Left lung (tissue), 10 donors: Measurements from ENCODE around the gene MITD1. TPM values are rescaled to one million over a fixed set of nuclear protein-coding genes. Genes with fewer than 3 reads are reported as not detected.

Experiments
- ATAC-seq: fragments of 200-7000 bp; cut with Tn5 transposase; one replicate; pipeline ENCODE4 v1.9.1; 2020; ENCODE audit warnings: moderate library complexity
- DNase-seq, 4 donors: peaks; one replicate each; pipeline ENCODE4 v3.0.0-alpha.2; 2013 to 2020
- H3K27ac ChIP-seq, 2 donors: fragments of 200-600 bp; sonication (generic) in 1 of 2; one replicate each; pipeline versions ENCODE4 v1.5.0 to v1.8.0; 2020 to 2021
- H3K27me3 ChIP-seq, 2 donors: fragments of 200-600 bp; sonication (generic) in 1 of 2; one replicate each; pipeline versions ENCODE4 v1.5.0 to v1.8.0; 2020 to 2021
- H3K36me3 ChIP-seq, 2 donors: fragments of 200-600 bp; sonication (generic) in 1 of 2; one replicate each; pipeline versions ENCODE4 v1.5.0 to v1.8.0; 2020 to 2021
- H3K4me1 ChIP-seq, 2 donors: fragments of 200-600 bp; one replicate each; pipeline ENCODE4 v1.8.0; 2021
- H3K4me3 ChIP-seq, 2 donors: fragments of 200-600 bp; sonication (generic) in 1 of 2; one replicate each; pipeline versions ENCODE4 v1.5.0 to v1.8.0; 2020 to 2021; ENCODE audit warnings: mild to moderate bottlenecking in 1 of 2
- H3K9me3 ChIP-seq, 2 donors: fragments of 200-600 bp; sonication (generic) in 1 of 2; one replicate each; pipeline versions ENCODE4 v1.5.0 to v1.8.0; 2020 to 2021
- intact Hi-C, 2 donors: fragments of 100-400 bp; cut with DNase I; formaldehyde crosslinking; loops; one replicate each; pipeline versions ENCODE4 v1.11.2 to v1.14.2; 2022
- polyA plus RNA-seq, 6 donors: library from polyadenylated mRNA; unstranded; fragments of 120-200 nt; gene quantifications; one replicate each; pipeline ENCODE4 v1.2.1, GENCODE V29; 2013; ENCODE audit not compliant: insufficient read length in 6 of 6
- total RNA-seq, 2 donors: library from RNA; stranded (reverse); fragmentation: NEBNext Ultra II Directional; extraction: Animal tissue kit (Norgen Biotek cat#: 25700); gene quantifications; one replicate each; pipeline ENCODE4 v1.2.1, GENCODE V29; 2021
- TF ChIP-seq, protein P1 (sequence below), 2 donors: fragments of 200-600 bp; sonication (generic) in 1 of 2; IDR thresholded peaks; one replicate each; pipeline versions ENCODE4 v1.5.0 to v1.8.0; 2021; ENCODE audit warnings: antibody characterized with exemption in 2 of 2
- donor health status: DM: no; HTN: yes; CAD: no.
- donor health status: DM: no; HTN: no; CAD: no.

MITD1 gene
- total and polyA plus RNA-seq, 8 donors, result 20.1 to 62.7 (median 46.4) TPM

DNA sequence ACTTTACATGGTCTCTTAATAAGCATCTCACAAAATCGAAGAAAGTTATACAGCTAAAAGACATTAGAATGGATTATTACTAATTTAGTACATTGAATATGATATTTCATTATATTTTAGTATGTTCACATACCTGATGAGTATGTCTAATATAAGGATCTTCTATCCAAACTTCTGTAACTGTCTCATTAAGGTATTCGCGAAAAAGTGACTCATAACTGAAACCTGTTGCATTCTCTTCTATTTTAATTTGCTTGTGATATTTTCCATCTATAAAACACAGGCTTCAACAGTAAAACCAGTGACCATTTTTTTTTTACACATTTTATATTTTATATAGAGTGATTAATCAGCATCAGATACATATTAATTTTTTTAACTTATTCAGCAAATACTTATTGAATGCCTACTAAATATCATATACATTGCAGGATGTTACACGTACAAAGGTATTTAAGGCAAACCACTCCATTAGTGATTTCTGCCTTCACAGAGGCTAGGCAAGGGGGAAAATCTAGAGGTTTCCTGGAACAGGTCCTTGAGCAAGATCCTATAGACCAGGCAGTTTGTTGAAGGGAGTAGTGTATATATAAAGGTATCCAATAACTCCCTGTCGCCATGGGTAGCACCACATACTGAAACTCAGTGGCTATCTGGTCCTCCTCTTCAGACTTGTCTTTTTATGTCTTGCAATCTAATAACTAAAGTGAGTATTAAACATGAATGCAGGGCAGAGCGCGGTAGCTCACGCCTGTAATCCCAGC is 9.3 kb downstream of the MITD1 start:
- intact Hi-C loops, result no loop called here

GRCh38 chr2:99169534-99169933 is 11.3 kb downstream of the MITD1 start:
- TF ChIP-seq, protein P1, sequence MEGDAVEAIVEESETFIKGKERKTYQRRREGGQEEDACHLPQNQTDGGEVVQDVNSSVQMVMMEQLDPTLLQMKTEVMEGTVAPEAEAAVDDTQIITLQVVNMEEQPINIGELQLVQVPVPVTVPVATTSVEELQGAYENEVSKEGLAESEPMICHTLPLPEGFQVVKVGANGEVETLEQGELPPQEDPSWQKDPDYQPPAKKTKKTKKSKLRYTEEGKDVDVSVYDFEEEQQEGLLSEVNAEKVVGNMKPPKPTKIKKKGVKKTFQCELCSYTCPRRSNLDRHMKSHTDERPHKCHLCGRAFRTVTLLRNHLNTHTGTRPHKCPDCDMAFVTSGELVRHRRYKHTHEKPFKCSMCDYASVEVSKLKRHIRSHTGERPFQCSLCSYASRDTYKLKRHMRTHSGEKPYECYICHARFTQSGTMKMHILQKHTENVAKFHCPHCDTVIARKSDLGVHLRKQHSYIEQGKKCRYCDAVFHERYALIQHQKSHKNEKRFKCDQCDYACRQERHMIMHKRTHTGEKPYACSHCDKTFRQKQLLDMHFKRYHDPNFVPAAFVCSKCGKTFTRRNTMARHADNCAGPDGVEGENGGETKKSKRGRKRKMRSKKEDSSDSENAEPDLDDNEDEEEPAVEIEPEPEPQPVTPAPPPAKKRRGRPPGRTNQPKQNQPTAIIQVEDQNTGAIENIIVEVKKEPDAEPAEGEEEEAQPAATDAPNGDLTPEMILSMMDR (IDR thresholded peaks at IDR 0.05), result no peak
- DNase-seq (no peak), ATAC-seq (no peak)
- Histone ChIP-seq H3K4me3 (no peak overlapping the region), H3K9me3 (no peaks in the 10 kb centered on the region), H3K27ac (no peak overlapping the region), H3K27me3 (no peaks in the 10 kb centered on the region), H3K4me1 (no peaks in the 10 kb centered on the region), H3K36me3 (peaks cover 4 to 88% of the 10 kb centered on the region in 2 donors)
- intact Hi-C loops, result no loop called here

More for the DNA sequence above, 9.3 kb downstream of the MITD1 start:
- Histone ChIP-seq H3K27me3 (no peaks in the 10 kb centered on the region), H3K36me3 (peaks cover 4 to 72% of the 10 kb centered on the region in 2 donors), H3K9me3 (no peaks in the 10 kb centered on the region), H3K4me3 (no peak overlapping the region), H3K27ac (no peak overlapping the region), H3K4me1 (no peaks in the 10 kb centered on the region)
- TF ChIP-seq, protein P1 (IDR thresholded peaks at IDR 0.05), result no peak
- DNase-seq (no peak), ATAC-seq (no peak)

GRCh38 chr2:99166218-99166617 is 14.6 kb downstream of the MITD1 start:
- TF ChIP-seq, protein P1 (IDR thresholded peaks at IDR 0.05), result no peak
- intact Hi-C loops, result no loop called here
- no peaks in the 10 kb centered on the region for H3K4me1 ChIP-seq
- DNase-seq (peak in 1 of 4 donors; percentile 45), ATAC-seq (peak; percentile 99)
- no peak overlapping the region for H3K4me3 ChIP-seq
- H3K27me3 ChIP-seq, result no peaks in the 10 kb centered on the region
- H3K9me3 ChIP-seq, result no peaks in the 10 kb centered on the region
- H3K27ac ChIP-seq, result no peak overlapping the region
- H3K36me3 ChIP-seq, result peaks cover 4 to 79% of the 10 kb centered on the region in 2 donors

DNA sequence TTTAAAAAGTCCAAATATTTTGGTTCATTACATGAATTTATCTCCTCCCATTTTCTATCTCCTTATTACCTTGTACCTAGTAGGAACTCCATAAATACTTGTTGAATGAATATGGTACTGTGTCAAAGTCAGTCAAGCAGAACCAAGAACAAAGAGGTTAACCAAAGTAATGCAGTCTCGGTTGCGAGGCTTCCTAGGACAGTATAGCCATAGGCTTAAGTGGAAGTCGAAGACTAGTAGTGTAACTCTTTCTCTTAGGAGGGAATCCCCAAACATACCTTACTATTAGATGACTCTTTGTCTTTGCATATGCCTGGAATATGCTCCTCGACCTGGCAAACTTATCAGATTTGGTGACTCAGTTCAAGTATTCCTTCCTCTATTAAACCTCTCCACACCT is 21.3 kb downstream of the MITD1 start:
- DNase-seq, result no peak
- intact Hi-C loops, result no loop called here
- Histone ChIP-seq H3K27me3 (no peaks in the 10 kb centered on the region), H3K9me3 (no peaks in the 10 kb centered on the region), H3K27ac (no peak overlapping the region), H3K4me1 (peaks cover 6 to 13% of the 10 kb centered on the region in 2 donors), H3K36me3 (peaks cover 0 to 30% of the 10 kb centered on the region in 2 donors), H3K4me3 (no peak overlapping the region)
- no peak for ATAC-seq
- TF ChIP-seq, protein P1 (IDR thresholded peaks at IDR 0.05), result no peak

DNA sequence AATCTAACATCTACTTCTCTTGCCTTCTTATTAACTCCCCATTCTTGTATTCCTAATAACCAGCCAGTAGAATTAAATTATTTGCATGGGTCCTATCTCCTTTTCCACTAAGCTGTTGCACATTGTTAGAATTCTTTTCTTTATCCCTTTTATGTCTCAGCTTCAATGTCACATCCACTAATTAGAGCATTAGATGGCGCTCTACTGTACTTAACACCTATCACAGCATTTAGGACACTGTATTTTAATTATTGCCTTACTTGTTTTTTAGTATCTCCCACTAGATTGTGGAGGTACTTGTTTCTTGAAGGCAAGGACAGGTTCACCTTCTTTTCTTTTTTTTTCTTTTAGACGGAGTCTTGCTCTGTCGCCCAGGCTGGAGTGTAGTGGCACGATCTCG is 22.3 kb downstream of the MITD1 start:
- intact Hi-C loops, result no loop called here
- TF ChIP-seq, protein P1 (IDR thresholded peaks at IDR 0.05), result no peak
- ATAC-seq (no peak), DNase-seq (no peak)
- Histone ChIP-seq H3K27ac (no peak overlapping the region), H3K4me1 (peaks cover 6 to 22% of the 10 kb centered on the region in 2 donors), H3K4me3 (no peak overlapping the region), H3K9me3 (no peaks in the 10 kb centered on the region), H3K36me3 (peaks cover 0 to 21% of the 10 kb centered on the region in 2 donors), H3K27me3 (no peaks in the 10 kb centered on the region)
